ENCODE measurements around the gene ETNK2.

The ETNK2 gene

GRCh38 chr1:204174958-204175357 is 23.1 kb upstream of the ETNK2 start:
- Histone ChIP-seq H3K27ac (ENCODE audit: low read depth, low read length) (no peak overlapping the region), H3K36me3 (ENCODE audit: control insufficient read depth, insufficient read depth, low read length) (no peaks in the 10 kb centered on the region), H3K9ac (ENCODE audit: low read depth, low read length) (no peak overlapping the region), H3K4me1 (ENCODE audit: control insufficient read depth, insufficient read depth, low read length) (no peaks in the 10 kb centered on the region), H3K27me3 (ENCODE audit: control insufficient read depth, insufficient read depth, low read length) (no peaks in the 10 kb centered on the region), H3K4me3 (ENCODE audit: low read depth, low read length) (no peak overlapping the region), H3K9me3 (ENCODE audit: control insufficient read depth, insufficient read depth, low read length) (peaks cover 14% of the 10 kb centered on the region)

DNA sequence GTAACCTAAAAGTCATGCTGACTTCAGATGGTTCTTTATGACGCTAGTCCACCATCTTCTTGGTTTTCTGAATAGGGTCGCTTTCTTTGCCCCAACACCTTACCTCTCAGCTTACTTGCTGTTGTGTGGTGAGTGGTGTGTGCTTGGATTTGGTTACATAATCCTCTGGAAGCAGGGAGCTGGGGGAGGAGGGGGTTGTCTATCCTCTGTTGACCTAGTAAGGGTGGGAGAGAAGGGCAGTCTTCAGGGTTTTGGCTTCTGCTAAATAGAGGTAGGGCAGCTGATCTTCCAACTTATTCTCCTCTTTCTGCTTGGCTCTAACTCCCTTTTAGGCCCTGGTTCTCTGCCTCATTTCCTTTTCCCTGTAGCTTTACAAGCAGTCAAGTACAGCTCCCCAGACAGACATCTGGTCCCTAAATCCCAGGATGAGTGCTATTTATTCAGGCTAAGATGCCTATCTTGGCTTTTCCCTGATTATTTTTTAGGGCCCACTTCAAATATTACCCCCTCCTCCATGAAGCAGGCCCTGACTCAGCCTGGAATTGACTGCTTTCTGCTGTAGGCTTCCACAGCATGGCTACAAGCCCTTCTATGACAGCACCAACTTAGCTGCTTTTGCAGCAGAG is 20.7 kb upstream of the ETNK2 start:
- Histone ChIP-seq H3K27me3 (ENCODE audit: control insufficient read depth, insufficient read depth, low read length) (no peaks in the 10 kb centered on the region), H3K9me3 (ENCODE audit: control insufficient read depth, insufficient read depth, low read length) (peaks cover 24% of the 10 kb centered on the region), H3K27ac (ENCODE audit: low read depth, low read length) (no peak overlapping the region), H3K36me3 (ENCODE audit: control insufficient read depth, insufficient read depth, low read length) (no peaks in the 10 kb centered on the region), H3K9ac (ENCODE audit: low read depth, low read length) (no peak overlapping the region), H3K4me3 (ENCODE audit: low read depth, low read length) (no peak overlapping the region), H3K4me1 (ENCODE audit: control insufficient read depth, insufficient read depth, low read length) (no peaks in the 10 kb centered on the region)

- Histone ChIP-seq H3K36me3 (ENCODE audit: control insufficient read depth, insufficient read depth, low read length) (no peaks in the 10 kb centered on the region), H3K4me1 (ENCODE audit: control insufficient read depth, insufficient read depth, low read length) (no peaks in the 10 kb centered on the region), H3K27ac (ENCODE audit: low read depth, low read length) (no peak overlapping the region), H3K9me3 (ENCODE audit: control insufficient read depth, insufficient read depth, low read length) (peaks cover 24% of the 10 kb centered on the region), H3K4me3 (ENCODE audit: low read depth, low read length) (no peak overlapping the region), H3K27me3 (ENCODE audit: control insufficient read depth, insufficient read depth, low read length) (no peaks in the 10 kb centered on the region), H3K9ac (ENCODE audit: low read depth, low read length) (no peak overlapping the region)
Observed at GRCh38 chr1:204171751-204172178, 19.9 kb upstream of the ETNK2 start.

- Histone ChIP-seq H3K4me3 (ENCODE audit: low read depth, low read length) (no peak overlapping the region), H3K36me3 (ENCODE audit: control insufficient read depth, insufficient read depth, low read length) (no peaks in the 10 kb centered on the region), H3K27ac (ENCODE audit: low read depth, low read length) (no peak overlapping the region), H3K9me3 (ENCODE audit: control insufficient read depth, insufficient read depth, low read length) (peaks cover 24% of the 10 kb centered on the region), H3K9ac (ENCODE audit: low read depth, low read length) (no peak overlapping the region), H3K27me3 (ENCODE audit: control insufficient read depth, insufficient read depth, low read length) (no peaks in the 10 kb centered on the region), H3K4me1 (ENCODE audit: control insufficient read depth, insufficient read depth, low read length) (no peaks in the 10 kb centered on the region)
Observed at GRCh38 chr1:204170494-204171155, 18.8 kb upstream of the ETNK2 start.

DNA sequence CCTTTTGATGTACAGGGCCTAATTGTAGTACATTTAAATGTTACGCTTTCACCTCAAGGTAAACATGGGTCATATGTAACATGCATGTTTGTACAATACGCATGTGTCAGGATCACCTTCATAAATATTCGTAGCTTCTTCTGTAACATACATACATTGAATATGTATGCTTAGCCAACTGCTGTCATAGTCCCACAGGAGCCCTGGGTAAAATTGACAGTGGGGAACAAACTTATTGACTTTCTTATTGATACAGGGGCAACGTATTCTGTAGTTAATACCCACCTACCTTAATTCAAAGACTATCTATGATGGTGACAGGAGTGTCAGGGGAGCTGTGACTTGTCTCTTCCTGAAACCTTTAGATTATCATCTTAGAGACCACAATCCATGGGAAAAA is 18.0 kb upstream of the ETNK2 start:
- H3K27me3 ChIP-seq (ENCODE audit: control insufficient read depth, insufficient read depth, low read length): no peaks in the 10 kb centered on the region
- H3K4me3 ChIP-seq (ENCODE audit: low read depth, low read length): no peak overlapping the region
- H3K4me1 ChIP-seq (ENCODE audit: control insufficient read depth, insufficient read depth, low read length): no peaks in the 10 kb centered on the region
- no peaks in the 10 kb centered on the region for H3K36me3 ChIP-seq (ENCODE audit: control insufficient read depth, insufficient read depth, low read length)
- H3K9ac ChIP-seq (ENCODE audit: low read depth, low read length): no peak overlapping the region
- peaks cover 24% of the 10 kb centered on the region for H3K9me3 ChIP-seq (ENCODE audit: control insufficient read depth, insufficient read depth, low read length)
- no peak overlapping the region for H3K27ac ChIP-seq (ENCODE audit: low read depth, low read length)

DNA sequence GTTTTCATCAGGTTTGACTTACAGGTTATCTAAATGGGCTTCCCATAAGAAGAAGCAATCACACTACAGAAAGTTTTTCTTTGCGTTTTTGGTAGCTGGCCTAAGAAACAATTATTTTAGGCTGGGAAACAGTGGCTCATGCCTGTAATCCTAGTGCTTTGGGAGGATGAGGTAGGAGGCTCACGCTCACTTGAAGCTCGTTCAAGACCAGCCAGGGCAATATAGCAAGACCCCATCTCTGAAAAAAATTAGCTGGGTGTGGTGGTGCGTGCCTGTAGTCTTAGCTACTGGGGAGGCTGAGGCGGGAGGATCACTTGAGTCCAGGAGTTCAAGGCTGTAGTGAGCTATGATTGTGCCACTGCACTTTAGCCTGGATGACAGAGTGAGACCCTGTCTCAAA is 15.9 kb upstream of the ETNK2 start:
- H3K4me1 ChIP-seq (ENCODE audit: control insufficient read depth, insufficient read depth, low read length): no peaks in the 10 kb centered on the region
- H3K27ac ChIP-seq (ENCODE audit: low read depth, low read length): no peak overlapping the region
- H3K9ac ChIP-seq (ENCODE audit: low read depth, low read length): no peak overlapping the region
- H3K4me3 ChIP-seq (ENCODE audit: low read depth, low read length): no peak overlapping the region
- H3K9me3 ChIP-seq (ENCODE audit: control insufficient read depth, insufficient read depth, low read length): peaks cover 24% of the 10 kb centered on the region
- no peaks in the 10 kb centered on the region for H3K36me3 ChIP-seq (ENCODE audit: control insufficient read depth, insufficient read depth, low read length)
- H3K27me3 ChIP-seq (ENCODE audit: control insufficient read depth, insufficient read depth, low read length): no peaks in the 10 kb centered on the region

DNA sequence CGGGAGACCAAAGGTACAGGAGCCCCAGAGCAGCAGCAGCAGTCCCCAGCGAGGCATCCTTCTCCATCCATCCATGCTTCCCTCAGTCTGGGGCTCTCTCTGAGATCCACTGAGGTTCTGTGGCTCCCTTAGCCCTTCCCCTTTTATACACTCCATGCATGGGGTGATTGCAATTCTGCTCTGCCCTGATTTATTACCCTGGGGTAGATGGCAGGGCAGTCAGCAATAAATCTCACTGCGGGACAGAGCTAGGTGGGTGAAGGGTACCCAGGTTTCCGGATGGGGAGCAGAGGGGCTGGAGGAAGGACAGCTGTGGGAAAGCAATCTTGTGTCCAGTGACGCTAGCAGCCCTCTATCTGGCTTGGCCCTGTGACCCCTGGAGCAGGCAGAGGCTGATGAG is 14.4 kb upstream of the ETNK2 start, which contains the start of gene REN:
REN (minus strand) TSS at position 119 of the 400 bp plus-strand sequence; CDS start at position 75, 44 bp downstream.
- H3K27me3 ChIP-seq (ENCODE audit: control insufficient read depth, insufficient read depth, low read length): no peaks in the 10 kb centered on the region
- H3K4me1 ChIP-seq (ENCODE audit: control insufficient read depth, insufficient read depth, low read length): no peaks in the 10 kb centered on the region
- no peak within 1 kb of the TSS for H3K4me3 ChIP-seq (ENCODE audit: low read depth, low read length)
- H3K27ac ChIP-seq (ENCODE audit: low read depth, low read length): no peak within 1 kb of the TSS
- H3K36me3 ChIP-seq (ENCODE audit: control insufficient read depth, insufficient read depth, low read length): no peaks in the 10 kb centered on the region
- peaks cover 20% of the 10 kb centered on the region for H3K9me3 ChIP-seq (ENCODE audit: control insufficient read depth, insufficient read depth, low read length)
- no peak within 1 kb of the TSS for H3K9ac ChIP-seq (ENCODE audit: low read depth, low read length)

- no peaks in the 10 kb centered on the region for H3K4me1 ChIP-seq (ENCODE audit: control insufficient read depth, insufficient read depth, low read length)
- H3K9ac ChIP-seq (ENCODE audit: low read depth, low read length): no peak overlapping the region
- no peaks in the 10 kb centered on the region for H3K9me3 ChIP-seq (ENCODE audit: control insufficient read depth, insufficient read depth, low read length)
- no peak overlapping the region for H3K4me3 ChIP-seq (ENCODE audit: low read depth, low read length)
- H3K27ac ChIP-seq (ENCODE audit: low read depth, low read length): no peak overlapping the region
- H3K27me3 ChIP-seq (ENCODE audit: control insufficient read depth, insufficient read depth, low read length): no peaks in the 10 kb centered on the region
- no peaks in the 10 kb centered on the region for H3K36me3 ChIP-seq (ENCODE audit: control insufficient read depth, insufficient read depth, low read length)
Observed at GRCh38 chr1:204162494-204163074, 10.7 kb upstream of the ETNK2 start.

DNA sequence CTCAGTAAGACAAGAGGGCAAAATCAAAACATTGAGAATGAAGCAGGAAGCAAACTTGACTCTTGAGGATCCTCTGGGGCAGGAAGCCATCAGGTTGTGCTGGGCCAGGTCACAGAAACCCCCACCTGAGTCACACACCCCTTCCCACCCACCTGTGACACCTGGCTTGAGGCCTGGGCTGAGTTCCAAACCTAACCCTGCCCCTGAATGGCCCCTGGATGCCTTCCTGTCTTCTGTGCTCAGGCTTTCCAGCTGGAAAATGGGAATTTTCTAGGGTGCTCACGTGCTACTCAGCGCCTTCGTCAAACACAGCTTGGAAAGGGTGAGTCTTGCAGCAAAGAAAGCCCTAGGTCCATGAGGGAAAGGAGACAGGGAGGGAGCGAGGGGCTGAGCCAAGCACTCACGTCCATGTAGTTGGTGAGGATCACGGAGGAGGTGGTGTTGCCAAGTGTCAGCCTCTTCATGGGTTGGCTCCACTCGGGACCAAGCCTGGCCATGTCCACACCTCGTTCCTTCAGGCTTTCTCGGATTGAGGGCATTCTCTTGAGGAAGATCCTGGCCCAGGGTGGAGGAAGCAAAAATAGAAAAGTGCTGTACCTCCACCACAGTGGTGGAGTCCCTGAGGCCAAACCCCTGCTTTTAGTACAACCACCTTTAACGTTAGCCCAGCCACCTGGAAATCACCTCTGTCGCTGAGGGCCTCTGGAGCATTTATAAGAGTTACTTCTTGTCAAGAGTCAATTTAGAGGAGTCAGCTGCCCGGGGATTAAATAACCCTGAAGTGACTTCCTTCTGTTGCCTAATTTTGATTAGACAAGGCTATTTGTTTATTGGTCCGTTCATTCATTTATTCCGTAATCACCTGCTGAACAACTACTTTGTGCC is 10.0 kb upstream of the ETNK2 start:
- H3K9ac ChIP-seq (ENCODE audit: low read depth, low read length): no peak overlapping the region
- no peaks in the 10 kb centered on the region for H3K36me3 ChIP-seq (ENCODE audit: control insufficient read depth, insufficient read depth, low read length)
- H3K9me3 ChIP-seq (ENCODE audit: control insufficient read depth, insufficient read depth, low read length): no peaks in the 10 kb centered on the region
- peaks cover 2% of the 10 kb centered on the region; the same call in 1 of the 2 replicates for H3K27me3 ChIP-seq (ENCODE audit: control insufficient read depth, insufficient read depth, low read length)
- H3K4me1 ChIP-seq (ENCODE audit: control insufficient read depth, insufficient read depth, low read length): no peaks in the 10 kb centered on the region
- H3K27ac ChIP-seq (ENCODE audit: low read depth, low read length): no peak overlapping the region
- H3K4me3 ChIP-seq (ENCODE audit: low read depth, low read length): no peak overlapping the region

DNA sequence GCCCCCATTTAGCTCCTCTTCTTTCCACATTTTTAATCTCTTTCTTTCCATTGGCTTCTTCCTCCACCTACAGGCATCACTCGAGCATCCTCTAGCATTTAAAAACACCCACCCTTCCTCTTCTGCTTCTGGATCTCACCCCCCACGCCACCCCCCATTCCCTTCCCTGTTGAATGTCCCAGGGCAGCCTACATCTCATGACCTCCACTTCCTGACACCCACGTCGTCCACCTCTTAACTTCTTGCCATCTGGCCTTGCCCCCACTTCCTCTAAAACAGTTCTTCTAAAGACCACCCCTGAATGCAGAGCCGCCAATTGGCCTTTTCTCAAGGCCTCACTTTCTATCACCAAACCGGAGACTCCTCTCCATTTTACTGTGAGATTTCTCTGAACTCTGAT is 6.1 kb upstream of the ETNK2 start:
- Histone ChIP-seq H3K27me3 (ENCODE audit: control insufficient read depth, insufficient read depth, low read length) (peaks cover 5% of the 10 kb centered on the region), H3K9me3 (ENCODE audit: control insufficient read depth, insufficient read depth, low read length) (no peaks in the 10 kb centered on the region), H3K9ac (ENCODE audit: low read depth, low read length) (no peak overlapping the region), H3K27ac (ENCODE audit: low read depth, low read length) (no peak overlapping the region), H3K36me3 (ENCODE audit: control insufficient read depth, insufficient read depth, low read length) (no peaks in the 10 kb centered on the region), H3K4me3 (ENCODE audit: low read depth, low read length) (no peak overlapping the region), H3K4me1 (ENCODE audit: control insufficient read depth, insufficient read depth, low read length) (no peaks in the 10 kb centered on the region)

Measured in HUES48 (cell line).